Transverse colon (tissue), 4 donors: ENCODE results near the gene FRMD8.

Experiments used
- POLR2A ChIP-seq: fragments of 450-650 bp; IDR thresholded peaks from one replicate; pipeline ENCODE4 v1.6.1; 2016; ENCODE audit warnings: antibody characterized with exemption, mild to moderate bottlenecking, moderate library complexity
- POLR2AphosphoS5 ChIP-seq, 3 donors: sonication (generic); formaldehyde crosslinking; IDR thresholded peaks; one replicate each; pipeline ENCODE4 v1.6.1; 2016; ENCODE audit warnings: antibody characterized with exemption in 3 of 3
- TF ChIP-seq, protein P1 (sequence below), 5 experiments: fragments of 200-600 bp in 3 of 5; fragments of 450-650 bp in 2 of 5; sonication (generic) in 3 of 5; IDR thresholded peaks; 1 replicate in 2 of 5; 2 replicates in 3 of 5; pipeline ENCODE4 v1.5.1; 2016 to 2017; ENCODE audit warnings: antibody characterized with exemption in 5 of 5, inconsistent platforms in 3 of 5, mild to moderate bottlenecking in 2 of 5, moderate library complexity in 1 of 5

DNA sequence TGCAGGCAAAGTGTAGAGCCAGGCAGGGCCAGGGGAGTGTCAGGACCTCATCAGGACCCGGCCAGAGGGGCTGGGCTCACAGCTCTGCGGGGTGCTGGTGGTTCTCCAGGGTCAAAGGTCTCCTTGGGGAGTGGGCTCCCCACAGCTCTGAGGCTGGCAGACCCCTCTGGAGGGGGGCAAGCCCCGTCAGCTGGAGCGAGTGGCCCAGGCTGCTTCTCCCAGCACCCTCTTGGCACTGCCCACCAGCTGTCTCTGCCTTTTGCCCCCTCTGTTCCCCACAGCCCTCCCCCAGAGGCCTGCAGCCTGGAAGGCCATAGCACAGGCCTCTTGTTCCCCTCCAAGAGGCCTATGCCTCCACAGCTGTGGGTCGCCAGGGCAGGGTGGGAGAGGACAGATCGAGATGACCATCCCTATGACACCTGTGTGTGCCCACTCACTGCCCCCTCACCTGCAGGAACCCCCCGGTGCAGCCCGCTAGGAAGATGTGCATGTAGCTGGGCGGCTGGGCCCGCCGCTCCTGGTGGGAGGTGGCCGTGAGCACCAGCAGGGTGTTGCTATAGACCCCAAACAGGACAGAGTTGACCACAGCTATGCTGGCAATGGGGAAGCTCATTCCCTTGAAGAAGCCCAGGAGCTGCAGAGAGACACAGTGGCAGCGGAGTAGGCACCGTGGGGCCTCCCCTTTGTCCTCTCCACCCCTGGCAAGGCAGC lies 7.4 kb upstream of the FRMD8 start:
- TF ChIP-seq POLR2A: no peak
- no peak for TF ChIP-seq POLR2AphosphoS5 (IDR thresholded peaks at IDR 0.05)
- TF ChIP-seq, protein P1, sequence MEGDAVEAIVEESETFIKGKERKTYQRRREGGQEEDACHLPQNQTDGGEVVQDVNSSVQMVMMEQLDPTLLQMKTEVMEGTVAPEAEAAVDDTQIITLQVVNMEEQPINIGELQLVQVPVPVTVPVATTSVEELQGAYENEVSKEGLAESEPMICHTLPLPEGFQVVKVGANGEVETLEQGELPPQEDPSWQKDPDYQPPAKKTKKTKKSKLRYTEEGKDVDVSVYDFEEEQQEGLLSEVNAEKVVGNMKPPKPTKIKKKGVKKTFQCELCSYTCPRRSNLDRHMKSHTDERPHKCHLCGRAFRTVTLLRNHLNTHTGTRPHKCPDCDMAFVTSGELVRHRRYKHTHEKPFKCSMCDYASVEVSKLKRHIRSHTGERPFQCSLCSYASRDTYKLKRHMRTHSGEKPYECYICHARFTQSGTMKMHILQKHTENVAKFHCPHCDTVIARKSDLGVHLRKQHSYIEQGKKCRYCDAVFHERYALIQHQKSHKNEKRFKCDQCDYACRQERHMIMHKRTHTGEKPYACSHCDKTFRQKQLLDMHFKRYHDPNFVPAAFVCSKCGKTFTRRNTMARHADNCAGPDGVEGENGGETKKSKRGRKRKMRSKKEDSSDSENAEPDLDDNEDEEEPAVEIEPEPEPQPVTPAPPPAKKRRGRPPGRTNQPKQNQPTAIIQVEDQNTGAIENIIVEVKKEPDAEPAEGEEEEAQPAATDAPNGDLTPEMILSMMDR (IDR thresholded peaks at IDR 0.05): no peak
